HG02973 (cell line): ENCODE data around the gene CDKN2A.

Source experiments
- ATAC-seq: cut with Tn5 transposase; IDR thresholded peaks from one replicate; pipeline ENCODE4 v1.9.1; 2021; ENCODE audit warnings: moderate library complexity; ENCODE audit not compliant: unreplicated experiment

Gene CDKN2A

DNA sequence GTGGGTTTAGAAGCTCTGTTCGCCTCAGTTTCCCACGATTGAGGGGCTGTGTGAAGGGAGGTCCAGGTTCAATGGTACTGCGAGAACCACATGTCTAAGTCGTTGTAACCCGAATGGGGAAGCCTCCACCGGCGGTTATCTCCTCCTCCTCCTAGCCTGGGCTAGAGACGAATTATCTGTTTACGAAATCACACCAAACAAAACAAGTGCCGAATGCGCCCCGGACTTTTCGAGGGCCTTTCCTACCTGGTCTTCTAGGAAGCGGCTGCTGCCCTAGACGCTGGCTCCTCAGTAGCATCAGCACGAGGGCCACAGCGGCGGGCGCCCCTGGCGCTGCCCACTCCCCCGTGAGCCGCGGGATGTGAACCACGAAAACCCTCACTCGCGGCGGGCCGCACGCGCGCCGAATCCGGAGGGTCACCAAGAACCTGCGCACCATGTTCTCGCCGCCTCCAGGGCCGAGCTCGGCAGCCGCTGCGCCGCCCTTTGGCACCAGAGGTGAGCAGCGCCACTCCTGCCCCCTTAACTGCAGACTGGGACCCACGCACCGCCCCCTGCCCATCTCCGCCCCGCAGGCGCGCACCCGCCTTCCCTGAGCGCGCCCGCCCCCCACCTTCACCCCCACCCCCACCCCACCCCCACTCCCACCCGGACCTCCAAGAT is at the start of gene CDKN2A:
Gene CDKN2A (minus strand): TSS at position 500 of the 663 bp plus-strand sequence.
- ATAC-seq = peak; percentile 32

DNA sequence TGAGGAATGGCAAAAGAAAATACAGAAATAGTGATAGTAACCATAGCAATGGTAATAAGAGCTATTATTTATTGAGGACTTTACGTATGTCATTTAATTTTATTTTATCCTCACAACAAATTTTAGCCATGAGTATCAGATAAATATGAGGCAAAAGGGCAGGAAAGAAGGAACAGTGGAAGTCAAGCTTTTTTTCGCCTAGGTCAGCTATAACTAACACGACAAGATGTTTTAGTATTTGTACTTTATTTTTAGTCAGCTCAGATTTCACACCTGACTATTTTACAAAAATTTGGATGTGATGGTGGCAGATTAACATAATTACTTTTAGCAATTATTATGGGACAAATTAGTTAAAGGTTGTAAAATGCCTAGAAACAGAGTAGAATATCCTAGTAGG is 49.7 kb upstream of the CDKN2A start:
- ATAC-seq = no peak

DNA sequence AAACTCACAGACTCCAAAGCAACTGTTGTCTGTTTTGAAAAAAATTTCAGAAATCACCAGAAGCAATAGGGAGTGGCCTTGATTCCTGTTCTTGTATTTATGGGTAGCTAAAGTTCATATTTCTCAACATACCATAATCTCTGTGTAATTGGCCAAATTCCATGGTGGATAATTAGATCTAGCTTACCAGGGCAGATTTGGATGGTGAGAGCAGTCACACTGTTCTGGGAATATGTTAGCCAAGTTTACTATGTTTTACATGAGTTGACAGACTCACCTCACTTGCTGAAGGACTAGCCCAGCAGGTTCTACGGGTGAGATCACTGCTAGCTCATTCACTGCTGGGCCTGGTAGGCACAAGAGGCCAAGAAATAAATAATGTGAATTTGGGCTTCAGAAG is 47.6 kb upstream of the CDKN2A start:
- no peak for ATAC-seq

GRCh38 chr9:22041344-22041743 is 47.2 kb upstream of the CDKN2A start:
- ATAC-seq = no peak

- no peak for ATAC-seq
These were observed 46.6 kb upstream of the CDKN2A start for GRCh38 chr9:22040760-22041159.

GRCh38 chr9:22039258-22039657 is 45.1 kb upstream of the CDKN2A start:
- no peak for ATAC-seq

GRCh38 chr9:22037954-22038690 is 43.9 kb upstream of the CDKN2A start:
- ATAC-seq = peak; percentile 71

DNA sequence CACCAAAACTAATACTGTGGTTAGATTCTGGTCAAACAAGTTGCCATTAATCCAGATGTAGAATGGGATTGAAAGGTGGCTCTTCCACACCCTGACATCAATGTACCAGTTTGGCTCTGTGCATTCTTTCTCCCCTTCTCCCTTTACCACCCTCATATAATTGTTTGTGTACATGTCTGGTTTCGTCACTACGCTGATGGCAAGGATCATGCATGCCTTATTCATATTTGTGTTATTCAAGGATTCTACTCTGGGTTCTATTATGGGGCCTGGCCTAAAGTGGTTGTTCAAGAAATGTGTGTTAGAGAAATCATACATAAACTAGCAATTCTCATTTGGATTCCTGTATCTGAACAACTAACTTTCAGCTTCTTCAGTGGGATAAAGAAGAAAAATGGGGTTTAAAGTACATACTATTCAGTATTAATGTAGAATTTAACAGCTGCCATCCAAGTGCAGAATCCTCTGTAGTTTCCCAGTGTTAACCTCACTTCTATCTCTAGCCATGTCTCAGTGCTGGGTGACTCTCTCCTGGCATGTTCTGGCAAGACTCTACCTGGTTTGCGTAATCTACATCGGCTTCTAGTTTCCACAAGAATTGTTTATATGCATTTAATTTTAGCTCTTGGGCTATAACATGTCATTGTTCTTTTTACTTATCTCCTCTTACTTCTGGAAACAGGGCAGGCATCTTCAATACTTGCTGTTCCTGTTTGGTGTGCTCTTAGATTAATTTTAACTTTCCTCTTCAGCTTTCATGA is 42.9 kb upstream of the CDKN2A start:
- ATAC-seq = no peak

- ATAC-seq = no peak
These were observed 41.4 kb upstream of the CDKN2A start for GRCh38 chr9:22035591-22036011.

- no peak for ATAC-seq
These were observed 38.9 kb upstream of the CDKN2A start for GRCh38 chr9:22033012-22033630.

GRCh38 chr9:22031655-22032411 is 37.6 kb upstream of the CDKN2A start:
- ATAC-seq = no peak

GRCh38 chr9:22030101-22030598 is 36.0 kb upstream of the CDKN2A start:
- ATAC-seq = peak; percentile 90

DNA sequence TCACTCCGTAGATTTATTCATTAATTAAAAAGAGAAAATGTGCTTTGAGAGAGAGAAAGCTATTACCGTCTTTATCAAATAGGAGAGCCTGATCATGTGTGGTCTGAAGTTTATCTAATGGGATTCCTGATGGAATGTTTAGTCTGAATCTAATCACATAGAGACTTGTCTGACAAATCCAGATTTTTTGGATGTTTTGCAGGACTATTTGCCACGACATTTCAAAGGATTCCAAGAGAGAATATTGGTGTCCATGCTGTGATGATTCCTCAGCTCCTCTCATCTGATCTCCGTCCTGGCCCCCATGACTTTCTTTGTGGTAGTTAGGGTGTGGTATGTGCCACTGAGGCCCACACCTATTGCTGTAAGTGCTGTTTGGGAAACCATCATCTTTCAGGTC is 35.0 kb upstream of the CDKN2A start:
- no peak for ATAC-seq

DNA sequence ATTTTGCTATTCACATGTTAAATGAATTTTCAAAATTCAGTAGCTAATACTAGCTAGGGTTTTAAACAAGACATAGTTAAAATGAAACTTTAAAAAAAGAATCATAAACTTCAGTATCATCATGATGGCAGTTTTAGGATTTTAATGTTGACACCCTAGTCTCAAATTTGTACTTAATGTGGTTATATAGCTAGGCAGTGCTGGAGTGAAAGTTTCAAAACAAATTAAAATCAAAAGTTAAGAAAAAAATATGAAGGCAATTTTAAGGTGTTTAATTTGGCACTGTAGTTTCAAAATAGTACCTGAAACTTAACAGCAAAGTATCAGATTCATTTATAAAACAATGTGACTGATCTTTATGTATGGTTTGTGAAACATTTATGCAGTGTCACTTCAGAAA is 34.2 kb upstream of the CDKN2A start:
- no peak for ATAC-seq

- no peak for ATAC-seq
These were observed 32.5 kb upstream of the CDKN2A start for GRCh38 chr9:22026696-22027095.

DNA sequence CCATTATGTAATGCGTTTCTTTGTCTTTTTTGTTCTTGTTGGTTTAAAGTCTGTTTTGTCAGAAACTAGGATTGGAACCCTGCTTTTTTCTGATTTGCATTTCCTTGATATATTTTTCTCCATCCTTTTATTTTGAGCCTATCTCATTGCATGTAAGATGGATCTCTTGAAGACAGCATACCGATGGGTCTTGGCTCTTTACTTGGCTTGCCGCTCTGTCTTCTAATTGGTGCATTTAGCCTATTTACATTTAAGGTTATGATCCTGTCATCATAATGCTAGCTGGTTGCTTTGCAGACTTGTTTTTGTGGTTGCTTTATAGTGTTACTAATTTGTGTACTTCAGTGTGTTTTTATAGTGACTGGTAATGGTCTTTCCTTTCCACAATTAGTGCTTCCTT is 28.2 kb upstream of the CDKN2A start:
- no peak for ATAC-seq

DNA sequence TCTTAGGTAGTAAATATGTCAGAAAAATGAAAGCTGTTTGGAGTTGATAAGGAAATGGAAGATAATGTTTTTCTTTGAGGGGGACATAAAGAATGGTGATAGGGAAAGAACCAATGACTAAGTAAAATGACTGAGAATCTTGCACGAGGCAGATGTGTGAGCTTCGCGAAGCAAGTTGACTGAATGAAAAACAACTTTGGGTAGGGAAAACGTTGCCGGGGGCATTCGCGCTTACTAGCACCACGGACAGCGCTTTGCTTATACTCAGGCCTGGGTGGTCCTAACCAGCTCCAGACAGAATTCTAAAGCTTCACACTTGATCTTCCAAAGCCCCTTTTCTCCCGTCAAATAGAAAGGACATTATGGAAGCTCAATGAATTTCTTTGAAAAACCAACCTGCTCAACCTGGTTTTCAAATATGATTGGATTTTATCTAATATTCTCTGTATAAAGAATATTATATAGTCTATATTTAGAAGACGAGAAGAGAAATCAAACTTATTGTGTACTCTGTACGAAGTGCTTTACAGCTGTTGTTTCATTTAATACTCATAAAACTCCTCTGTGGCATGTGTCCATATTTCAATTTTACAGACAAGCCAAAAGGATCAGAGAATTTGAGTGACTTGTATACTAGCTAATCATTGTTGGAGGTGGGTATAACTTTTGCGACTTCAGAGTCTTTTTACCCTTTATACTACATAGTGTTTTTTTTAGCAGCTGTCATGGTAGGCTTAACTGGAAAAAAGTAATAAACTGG is 16.9 kb upstream of the CDKN2A start:
- ATAC-seq = no peak

- peak; percentile 52 for ATAC-seq
These were observed 15.3 kb upstream of the CDKN2A start for GRCh38 chr9:22009506-22009867.

DNA sequence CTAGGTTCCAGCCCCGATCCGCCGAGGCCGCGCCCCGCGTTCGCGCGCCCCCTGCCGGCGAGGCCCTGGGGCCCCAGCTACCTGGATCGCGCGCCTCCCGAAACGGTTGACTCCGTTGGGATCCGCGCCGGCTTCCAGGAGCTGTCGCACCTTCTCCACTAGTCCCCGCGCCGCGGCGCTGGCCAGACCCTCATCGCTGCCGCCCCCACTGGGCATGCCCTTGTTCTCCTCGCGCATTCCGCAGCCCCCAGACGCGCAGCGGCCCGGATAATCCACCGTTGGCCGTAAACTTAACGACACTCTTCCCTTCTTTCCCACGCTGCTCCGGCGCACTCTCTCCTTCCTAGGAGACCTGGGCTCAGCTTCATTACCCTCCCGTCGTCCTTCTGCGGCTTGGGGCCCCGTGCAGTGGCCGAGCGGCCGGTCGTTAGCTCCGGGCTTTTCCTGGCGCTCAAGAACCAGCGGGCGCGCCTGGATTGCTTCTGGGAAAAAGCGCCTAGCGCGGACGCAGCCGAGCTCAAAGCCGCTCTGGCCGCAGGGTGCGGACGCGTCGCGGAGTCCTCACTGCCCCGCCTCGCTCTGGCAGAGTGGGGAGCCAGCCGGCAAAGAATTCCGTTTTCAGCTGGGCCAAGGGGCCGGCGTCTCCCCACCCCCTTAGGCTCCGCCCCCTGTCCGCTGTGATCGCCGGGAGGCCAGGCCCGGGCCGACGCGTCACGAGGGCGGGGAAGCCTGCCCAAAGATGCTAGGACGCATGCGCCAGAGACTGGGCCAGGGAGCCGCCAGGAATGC is 14.7 kb upstream of the CDKN2A start, which contains the start of gene CDKN2B:
Gene CDKN2B (minus strand): TSS at position 589 of the 789 bp plus-strand sequence. CDS start 352 bp downstream, at position 237.
- ATAC-seq = peak; percentile 91
